GM21390 (cell line): ENCODE data around the gene ANKRD13D.
A peak's percentile ranks its signal among the peaks of the same experiment; 100 is the strongest.

Experiments
- ATAC-seq: cut with Tn5 transposase; IDR thresholded peaks from one replicate; pipeline ENCODE4 v1.9.1; 2021; ENCODE audit not compliant: unreplicated experiment

Gene ANKRD13D

GRCh38 chr11:67261946-67262681, 27.0 kb upstream of the ANKRD13D start:
- no peak for ATAC-seq

- ATAC-seq: no peak
Observed at GRCh38 chr11:67262731-67263675, 26.1 kb upstream of the ANKRD13D start.

GRCh38 chr11:67264260-67264659, 24.8 kb upstream of the ANKRD13D start:
- no peak for ATAC-seq

GRCh38 chr11:67264877-67265632, 24.0 kb upstream of the ANKRD13D start:
- no peak for ATAC-seq

- ATAC-seq: no peak
Observed at GRCh38 chr11:67265633-67266448, 23.3 kb upstream of the ANKRD13D start.

GRCh38 chr11:67266449-67267187, 22.5 kb upstream of the ANKRD13D start, which contains the start of gene GRK2:
Gene GRK2 (plus strand): TSS chr11:67266473. CDS start chr11:67266700, 227 bp downstream.
- no peak for ATAC-seq

GRCh38 chr11:67267188-67268080, 21.7 kb upstream of the ANKRD13D start:
- ATAC-seq: no peak

- peak; percentile 38 for ATAC-seq
Observed at GRCh38 chr11:67268081-67268961, 20.8 kb upstream of the ANKRD13D start.

- no peak for ATAC-seq
Observed at GRCh38 chr11:67268962-67269268, 20.2 kb upstream of the ANKRD13D start.

- no peak for ATAC-seq
Observed at GRCh38 chr11:67269401-67270255, 19.5 kb upstream of the ANKRD13D start.

GRCh38 chr11:67270256-67271204, 18.6 kb upstream of the ANKRD13D start:
- no peak for ATAC-seq

- no peak for ATAC-seq
Observed at GRCh38 chr11:67271205-67271540, 17.9 kb upstream of the ANKRD13D start.

- no peak for ATAC-seq
Observed at GRCh38 chr11:67271541-67272284, 17.4 kb upstream of the ANKRD13D start.

- no peak for ATAC-seq
Observed at GRCh38 chr11:67272327-67273259, 16.5 kb upstream of the ANKRD13D start.
